NCI-H2227 (cell line): Measurements from ENCODE around the gene SLC38A4.
"Not testable (repeated sequence)": the region's sequence is repeated elsewhere in the genome, so short reads cannot be mapped to it uniquely, and the experiment has no call there.

ENCODE experiments used
- DNase-seq: peaks from one replicate; lab custom pipeline; 2025; ENCODE audit not compliant: unreplicated experiment; lab: John Stamatoyannopoulos, UW

Gene SLC38A4

GRCh38 chr12:46778415-46778814 is 47.4 kb downstream of the SLC38A4 start:
- DNase-seq: no peak

DNA sequence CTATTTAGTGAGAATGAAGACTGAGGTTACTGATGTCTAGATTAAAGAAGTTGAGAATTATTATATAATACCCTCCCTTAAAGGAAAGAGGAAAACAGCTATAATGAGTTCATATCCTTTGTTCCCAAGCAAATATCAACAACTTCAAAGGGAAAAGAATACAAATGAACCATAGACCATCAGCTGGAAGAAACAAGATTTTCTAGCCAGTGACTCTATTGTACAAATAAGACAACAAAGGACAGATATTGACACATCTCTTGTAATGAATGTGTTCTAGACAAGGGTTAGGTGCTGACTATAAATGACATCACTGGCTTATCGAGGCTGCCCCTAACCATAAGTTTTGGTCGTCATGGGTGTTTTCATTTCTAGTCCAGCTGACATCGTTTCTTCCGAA is 48.2 kb downstream of the SLC38A4 start:
- DNase-seq: no peak

- no peak for DNase-seq
Measured at GRCh38 chr12:46775796-46776195, 50.0 kb downstream of the SLC38A4 start.

DNA sequence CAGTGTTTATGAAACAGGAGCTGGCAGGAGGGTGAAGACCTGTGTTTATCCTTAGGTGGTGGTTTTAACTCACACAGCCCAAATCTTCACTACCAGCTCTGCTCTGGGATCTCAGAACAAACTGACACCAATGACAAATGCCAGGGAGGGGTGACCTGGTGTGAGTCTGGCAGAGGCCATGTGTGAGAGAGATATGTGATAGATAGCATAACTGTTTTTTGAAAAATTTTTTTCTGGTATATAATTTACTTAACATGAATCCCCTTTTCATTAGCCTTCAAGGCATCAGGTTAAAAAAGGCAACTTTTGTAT is 51.5 kb downstream of the SLC38A4 start:
- no peak for DNase-seq

DNA sequence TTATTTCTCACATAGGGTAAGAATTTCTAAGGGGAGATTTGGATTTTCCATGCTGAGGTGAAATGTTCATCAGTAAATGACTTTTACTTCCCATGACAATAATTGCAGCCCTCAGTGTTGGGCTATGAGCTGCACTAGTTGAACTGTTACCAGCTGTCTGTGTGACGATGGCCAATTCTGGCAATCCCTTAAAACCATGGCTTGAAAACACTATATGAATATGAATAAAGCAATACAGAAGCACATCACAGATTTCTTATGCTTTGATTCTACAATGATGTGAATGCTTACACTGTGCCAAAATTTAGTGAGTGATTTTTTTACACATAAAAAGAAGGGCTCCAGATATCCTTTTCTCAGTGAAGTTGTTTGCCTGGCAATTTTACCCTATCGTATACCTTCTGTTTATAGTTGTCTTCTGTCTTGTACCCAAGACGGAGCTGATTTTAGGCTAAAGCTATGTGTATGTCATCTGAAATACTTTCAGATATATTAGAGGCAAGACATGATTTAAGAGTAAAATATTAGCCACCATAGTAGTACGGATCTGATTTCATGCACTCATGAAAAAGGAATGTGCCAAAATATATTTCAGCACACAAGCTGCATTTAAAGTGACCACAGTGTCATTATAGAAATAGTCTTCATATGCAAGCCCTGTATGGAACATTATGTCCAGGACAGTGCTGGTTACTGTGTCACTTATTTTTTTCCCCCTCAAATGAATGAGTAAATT is 52.0 kb downstream of the SLC38A4 start:
- DNase-seq: no peak

- DNase-seq: no peak
Measured at GRCh38 chr12:46771268-46771827, 54.4 kb downstream of the SLC38A4 start.

DNA sequence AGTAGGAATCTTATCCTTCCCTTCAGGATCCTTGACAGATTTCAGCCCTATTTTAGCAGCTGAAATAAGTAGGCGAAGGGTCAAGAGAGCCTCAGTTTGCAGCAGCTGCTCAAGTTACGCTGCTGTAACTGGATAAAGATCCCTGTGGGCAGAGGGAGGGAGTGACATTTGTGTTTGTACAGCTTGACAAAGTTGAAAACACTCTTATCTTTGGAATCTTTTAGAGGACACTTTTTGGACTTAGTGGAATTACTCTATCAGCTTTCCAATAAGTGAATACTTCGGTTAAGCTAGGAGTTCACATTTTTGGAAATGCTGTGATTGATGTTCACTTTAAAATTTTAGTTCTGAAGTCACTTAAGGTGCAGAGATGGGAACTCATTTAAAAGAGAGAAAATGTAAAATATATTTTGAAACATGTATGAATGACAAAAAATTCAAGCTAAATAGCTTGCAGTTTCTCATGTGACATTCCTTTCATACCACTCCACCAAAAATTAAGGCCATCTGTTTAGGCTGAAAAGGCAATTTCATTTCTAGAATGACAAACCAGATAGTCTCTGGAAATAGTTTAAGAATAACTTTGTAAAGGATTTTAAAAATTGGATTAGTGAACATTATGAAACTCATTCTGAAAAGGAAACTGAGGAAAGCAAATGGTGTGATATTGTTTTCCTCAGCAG is 55.2 kb downstream of the SLC38A4 start:
- DNase-seq: no peak

- DNase-seq: no peak
Measured at GRCh38 chr12:46764005-46764404, 61.8 kb downstream of the SLC38A4 start.

GRCh38 chr12:46763230-46763629 is 62.6 kb downstream of the SLC38A4 start:
- DNase-seq: no peak

- no peak for DNase-seq
Measured at GRCh38 chr12:46754550-46754949, 71.2 kb downstream of the SLC38A4 start.

GRCh38 chr12:46752396-46752795 is 73.4 kb downstream of the SLC38A4 start:
- DNase-seq: no peak

DNA sequence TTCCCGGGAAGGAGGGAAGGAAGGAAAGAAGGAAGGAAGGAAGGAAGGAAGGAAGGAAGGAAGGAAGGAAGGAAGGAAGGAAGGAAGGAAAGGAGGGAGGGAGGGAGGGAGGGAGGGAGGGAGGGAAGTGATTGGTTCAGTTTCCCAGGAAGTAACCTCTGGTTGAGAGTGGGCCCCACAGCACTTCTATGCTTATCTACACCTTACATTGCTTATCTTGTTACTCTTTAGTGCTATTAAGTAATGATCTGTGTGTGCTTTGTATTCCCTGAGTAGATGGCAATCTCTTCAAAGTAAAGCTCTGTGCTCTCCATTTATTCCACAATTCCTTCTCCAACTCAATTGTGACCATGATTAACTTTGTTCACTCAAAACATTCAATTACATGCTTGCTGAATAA is 74.6 kb downstream of the SLC38A4 start:
- no peak for DNase-seq

DNA sequence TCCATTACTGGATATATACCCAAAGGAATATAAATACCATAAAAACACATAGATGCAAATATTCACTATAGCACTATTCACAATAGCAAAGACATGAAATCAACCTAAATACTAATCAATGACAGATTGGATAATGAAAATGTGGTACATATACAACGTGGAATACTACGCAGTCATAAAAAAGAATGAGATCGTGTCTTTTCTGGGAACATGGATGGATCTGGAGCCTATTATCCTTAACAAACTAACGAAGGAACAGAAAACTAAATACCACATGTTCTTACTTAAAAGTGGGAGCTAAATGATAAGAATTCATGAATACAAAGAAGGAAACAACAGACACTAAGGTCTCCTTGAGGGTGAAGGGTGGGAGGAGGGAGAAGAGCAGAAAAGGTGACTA is 76.5 kb downstream of the SLC38A4 start:
- DNase-seq: no peak

DNA sequence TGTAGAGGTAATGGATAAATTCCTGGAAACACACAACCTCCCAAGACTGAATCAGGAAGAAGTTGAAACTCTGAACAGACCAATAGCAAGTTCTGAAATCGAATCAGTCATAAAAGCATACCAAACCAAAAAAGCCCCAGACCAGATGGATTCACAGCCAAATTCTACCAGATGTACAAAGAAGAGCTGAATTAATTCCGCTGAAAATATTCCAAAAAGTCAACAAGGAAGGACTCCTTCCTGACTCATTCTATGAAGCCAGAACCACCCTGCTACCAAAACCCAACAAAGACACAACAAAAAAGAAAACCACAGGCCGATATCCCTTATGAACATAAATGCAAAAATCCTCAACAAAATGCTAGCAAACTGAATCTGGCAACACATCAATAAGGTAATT is 81.5 kb downstream of the SLC38A4 start:
- DNase-seq: no peak

DNA sequence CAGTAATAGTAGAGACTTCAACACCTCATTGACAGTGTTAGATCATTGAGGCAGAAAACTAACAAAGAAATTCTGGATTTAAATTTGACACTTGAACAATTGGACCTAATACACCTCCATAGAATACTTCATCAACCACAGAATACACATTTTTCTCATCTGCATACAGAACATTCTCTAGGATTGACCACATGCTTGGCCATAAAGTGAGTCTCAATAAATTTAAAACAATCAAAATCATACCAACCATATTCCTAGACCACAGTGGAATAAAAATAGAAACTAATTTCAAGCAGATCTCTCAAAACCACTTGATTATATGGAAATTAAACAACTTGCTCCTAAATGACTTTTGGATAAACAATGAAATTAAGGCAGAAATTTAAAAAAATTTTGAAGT is 82.3 kb downstream of the SLC38A4 start:
- no peak for DNase-seq

DNA sequence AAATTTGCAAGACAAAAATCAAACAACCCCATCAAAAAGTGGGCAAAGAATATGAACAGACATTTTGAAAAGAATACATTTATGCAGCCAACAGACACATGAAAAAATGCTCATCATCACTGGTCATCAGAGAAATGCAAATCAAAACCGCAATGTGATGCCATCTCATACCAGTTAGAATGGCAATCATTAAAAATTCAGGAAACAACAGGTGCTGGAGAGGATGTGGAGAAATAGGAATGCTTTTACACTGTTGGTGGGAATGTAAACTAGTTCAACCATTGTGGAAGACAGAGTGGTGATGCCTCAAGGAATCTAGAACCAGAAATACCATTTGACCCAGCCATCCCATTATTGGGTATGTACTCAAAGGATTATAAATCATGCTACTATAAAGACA is 83.5 kb downstream of the SLC38A4 start:
- not testable (repeated sequence) for DNase-seq

DNA sequence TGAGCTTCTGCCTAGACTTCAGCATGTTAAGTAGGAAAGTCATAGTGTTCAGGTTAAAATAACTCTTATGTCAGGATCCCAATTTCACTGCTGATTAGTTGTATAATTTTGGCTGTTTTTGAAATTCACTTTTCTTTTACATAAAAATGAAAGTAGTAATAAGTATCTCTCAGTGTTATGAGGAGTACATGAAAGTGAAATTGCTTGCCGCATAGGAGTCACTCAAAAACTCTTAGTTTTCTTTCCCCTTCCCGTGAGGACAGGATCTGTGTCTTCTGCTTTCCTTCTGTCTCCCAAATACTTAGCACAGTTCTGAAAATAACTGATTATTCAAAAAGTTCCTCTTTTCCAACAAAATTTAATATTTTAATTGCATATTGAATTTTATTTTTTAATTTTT is 100.5 kb downstream of the SLC38A4 start:
- no peak for DNase-seq

DNA sequence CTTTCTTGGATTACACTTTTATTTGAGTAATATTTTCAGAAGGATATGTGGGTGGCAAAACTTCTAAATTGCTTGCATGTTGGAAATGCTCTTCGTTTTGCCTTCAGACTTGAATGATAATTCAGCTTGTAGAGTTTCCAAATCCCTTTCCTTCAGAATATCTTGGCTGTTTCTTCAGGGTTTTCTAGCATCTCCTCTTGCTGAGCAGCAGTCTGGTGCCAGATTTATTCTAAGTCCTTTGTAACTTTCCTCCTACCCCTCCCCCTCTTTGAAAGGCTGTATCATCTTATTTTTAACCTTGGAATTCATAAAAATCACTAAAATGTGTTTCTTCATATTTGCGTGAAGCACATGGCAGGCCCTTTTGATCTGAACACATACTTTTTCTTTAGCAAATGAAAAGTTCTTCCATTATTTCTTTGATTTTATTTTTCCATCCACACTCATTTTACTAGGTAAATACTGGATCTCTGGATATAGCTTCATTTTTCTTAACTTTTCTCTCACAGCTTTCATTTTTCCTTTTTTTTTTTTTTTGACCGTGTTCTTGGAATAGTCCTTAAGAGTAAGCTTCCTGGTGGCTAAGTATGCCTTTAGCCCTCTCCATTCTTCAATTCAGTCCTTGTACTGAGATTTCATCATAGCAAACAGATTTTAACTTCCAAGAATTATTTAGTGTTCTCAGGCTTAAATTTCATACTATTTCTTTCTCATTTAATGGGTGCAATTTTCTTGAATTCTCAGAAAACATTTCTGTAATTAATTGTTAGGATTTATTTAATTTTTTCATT is 102.0 kb downstream of the SLC38A4 start:
- DNase-seq: no peak

DNA sequence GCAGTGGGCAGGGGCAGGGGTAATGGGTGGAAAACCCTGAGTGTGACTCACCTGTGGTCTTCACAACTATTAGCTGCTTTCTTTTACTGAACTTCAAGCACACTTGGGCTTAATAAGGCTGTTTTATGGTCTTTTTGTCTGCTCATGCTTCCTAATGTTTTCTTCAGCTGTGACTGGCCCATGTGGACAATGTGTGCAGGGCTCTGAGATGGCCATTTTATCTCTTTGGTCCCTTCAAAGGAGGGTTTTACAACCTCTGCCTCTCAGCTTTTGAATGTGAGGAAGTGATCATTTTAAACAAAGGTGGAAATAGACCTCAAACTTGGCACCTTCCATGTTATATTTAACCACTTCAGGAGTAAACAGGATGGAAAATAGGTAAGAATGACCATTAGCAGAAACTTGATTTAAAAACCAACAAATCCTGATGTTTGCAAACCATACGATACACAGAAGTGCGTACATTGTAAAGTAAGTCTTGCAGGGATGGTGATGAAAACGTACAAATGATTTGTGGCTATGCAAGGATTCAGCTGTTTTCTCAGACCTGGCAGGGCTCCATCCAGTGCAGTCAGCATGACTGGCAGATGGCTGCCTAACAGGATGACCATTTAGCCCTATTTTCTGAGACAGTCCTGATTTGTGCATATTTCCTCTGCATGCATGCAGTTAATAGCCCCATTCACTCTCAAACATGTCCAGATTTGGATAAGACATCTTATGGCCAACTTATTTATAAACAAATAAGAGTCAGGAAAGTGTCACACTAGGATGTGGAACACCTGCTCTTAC is 103.2 kb downstream of the SLC38A4 start:
- no peak for DNase-seq

DNA sequence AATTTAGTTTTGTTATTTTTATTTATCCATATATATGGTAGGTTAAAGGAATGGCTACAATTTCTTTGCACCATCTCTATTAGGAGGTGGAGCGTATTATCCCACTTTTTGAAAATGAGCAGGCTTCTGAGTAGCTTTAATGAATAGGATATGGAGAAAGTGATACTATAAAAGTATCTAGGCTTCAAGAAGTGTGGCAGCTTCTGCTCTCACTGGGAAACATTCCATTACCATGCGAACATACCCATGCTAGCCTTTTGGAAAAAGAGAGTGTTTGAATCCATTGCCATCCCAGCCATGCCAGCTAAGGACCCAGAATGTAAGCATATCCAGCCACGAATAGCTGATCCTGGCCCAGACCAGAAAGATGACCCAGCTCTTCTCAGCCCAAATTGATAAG is 107.3 kb downstream of the SLC38A4 start:
- no peak for DNase-seq

- no peak for DNase-seq
Measured at GRCh38 chr12:46717868-46718267, 107.9 kb downstream of the SLC38A4 start.
